SKM-1 treated with dmso at 0.1 percent for 144 hours (cell line): ENCODE measurements around the gene TRPM2.

Experiments
- DNase-seq: peaks from one replicate; lab custom pipeline; 2025; ENCODE audit not compliant: unreplicated experiment; lab: John Stamatoyannopoulos, UW

TRPM2 gene

GRCh38 chr21:44353191-44353970, at the start of gene TRPM2:
Gene TRPM2, plus strand, starts transcription at chr21:44353621. Its CDS starts 80 bp downstream, at chr21:44353701.
- DNase-seq, result peak; percentile 98

- no peak for DNase-seq
These were observed 49.3 kb upstream of the TRPM2 start for GRCh38 chr21:44304011-44304616.

- peak; percentile 11 for DNase-seq
These were observed 48.5 kb upstream of the TRPM2 start for GRCh38 chr21:44304877-44305293.

GRCh38 chr21:44305691-44306090, 47.7 kb upstream of the TRPM2 start:
- no peak for DNase-seq

GRCh38 chr21:44306936-44307704, 46.3 kb upstream of the TRPM2 start:
- DNase-seq, result no peak

GRCh38 chr21:44310628-44311507, 42.6 kb upstream of the TRPM2 start:
- DNase-seq, result no peak

- no peak for DNase-seq
These were observed 41.3 kb upstream of the TRPM2 start for GRCh38 chr21:44312089-44312488.

GRCh38 chr21:44312716-44313115, 40.7 kb upstream of the TRPM2 start:
- DNase-seq, result no peak

GRCh38 chr21:44313451-44313850, 40.0 kb upstream of the TRPM2 start:
- no peak for DNase-seq

- no peak for DNase-seq
These were observed 39.3 kb upstream of the TRPM2 start for GRCh38 chr21:44314128-44314527.

- DNase-seq, result no peak
These were observed 38.9 kb upstream of the TRPM2 start for GRCh38 chr21:44314561-44314960.

- DNase-seq, result no peak
These were observed 37.7 kb upstream of the TRPM2 start for GRCh38 chr21:44315691-44316203.

- no peak for DNase-seq
These were observed 37.0 kb upstream of the TRPM2 start for GRCh38 chr21:44316277-44316900.

GRCh38 chr21:44317241-44317782, 36.1 kb upstream of the TRPM2 start:
- no peak for DNase-seq

GRCh38 chr21:44317871-44318270, 35.5 kb upstream of the TRPM2 start:
- no peak for DNase-seq

GRCh38 chr21:44318489-44319285, 34.7 kb upstream of the TRPM2 start:
- DNase-seq, result no peak

- no peak for DNase-seq
These were observed 33.9 kb upstream of the TRPM2 start for GRCh38 chr21:44319407-44320065.

- DNase-seq, result no peak
These were observed 32.6 kb upstream of the TRPM2 start for GRCh38 chr21:44320847-44321246.
